ENCODE results near the gene KCNIP1.

GRCh38 chr5:170629566-170630175 lies 125.9 kb downstream of the KCNIP1 start:
- no peak for TF ChIP-seq POLR2AphosphoS5 (IDR thresholded peaks at IDR 0.05)
- TF ChIP-seq CTCF (IDR thresholded peaks at IDR 0.05 in 8 of 11, conservative IDR thresholded peaks at IDR 0.05 in 3 of 11): no peak
- TF ChIP-seq POLR2A (IDR thresholded peaks at IDR 0.05): no peak
